KBM-7 (cell line): Measurements from ENCODE around the gene RHOG.
A peak's percentile ranks its signal among the peaks of the same experiment; 100 is the strongest.

Source experiments
- DNase-seq: peaks from one replicate; pipeline ENCODE4 v3.0.0-alpha.2; 2015
- in situ Hi-C: fragments of 300-500 bp; cut with MboI; formaldehyde crosslinking; loops from 2 replicates; pipeline ENCODE4 v1.14.3; 2020; ENCODE audit warnings: low sequenced_read_pairs, low pct_unique_long_range_greater_than_20kb, mixed read lengths

RHOG gene

GRCh38 chr11:3840870-3841425 is at the start of gene RHOG:
RHOG (minus strand) TSS chr11:3840959; CDS start chr11:3828138, 12,821 bp downstream.
- DNase-seq: no peak
- in situ Hi-C loops: no loop called here

- in situ Hi-C loops: no loop called here
- no peak for DNase-seq
Measured at GRCh38 chr11:3890014-3890413, 49.3 kb upstream of the RHOG start.

GRCh38 chr11:3888876-3889275 is 48.1 kb upstream of the RHOG start:
- no peak for DNase-seq
- in situ Hi-C loops: no loop called here

DNA sequence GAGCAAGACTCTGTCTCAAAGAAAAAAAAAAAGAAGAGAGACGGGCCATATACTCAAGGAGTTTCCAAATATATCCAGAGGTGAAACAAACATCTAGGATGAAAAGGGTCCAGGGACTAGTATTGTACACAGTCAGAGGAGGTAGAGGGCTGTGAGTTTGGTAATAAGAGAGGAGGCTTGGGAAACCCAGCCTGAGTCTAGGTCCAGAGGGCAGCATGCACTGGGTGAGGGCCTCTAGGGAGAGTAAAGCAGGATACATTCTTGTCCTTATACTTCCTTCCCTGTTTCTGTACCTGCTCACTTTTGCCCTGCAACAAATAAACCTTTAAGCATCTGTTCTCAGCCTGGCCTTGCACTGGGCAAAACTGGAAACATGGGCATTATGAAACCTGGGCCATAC is 46.2 kb upstream of the RHOG start:
- in situ Hi-C loops: no loop called here
- no peak for DNase-seq

GRCh38 chr11:3885855-3886254 is 45.1 kb upstream of the RHOG start:
- no peak for DNase-seq
- in situ Hi-C loops: no loop called here

- in situ Hi-C loops: no loop called here
Measured at GRCh38 chr11:3882655-3883054, 41.9 kb upstream of the RHOG start.

GRCh38 chr11:3880724-3881123 is 40.0 kb upstream of the RHOG start:
- DNase-seq: peak; percentile 43
- in situ Hi-C loops: no loop called here

More at GRCh38 chr11:3882655-3883054, 41.9 kb upstream of the RHOG start:
- no peak for DNase-seq

- DNase-seq: no peak
- in situ Hi-C loops: no loop called here
Measured at GRCh38 chr11:3879967-3880542, 39.3 kb upstream of the RHOG start.

GRCh38 chr11:3879216-3879966 is 38.6 kb upstream of the RHOG start:
- in situ Hi-C loops: no loop called here
- no peak for DNase-seq

DNA sequence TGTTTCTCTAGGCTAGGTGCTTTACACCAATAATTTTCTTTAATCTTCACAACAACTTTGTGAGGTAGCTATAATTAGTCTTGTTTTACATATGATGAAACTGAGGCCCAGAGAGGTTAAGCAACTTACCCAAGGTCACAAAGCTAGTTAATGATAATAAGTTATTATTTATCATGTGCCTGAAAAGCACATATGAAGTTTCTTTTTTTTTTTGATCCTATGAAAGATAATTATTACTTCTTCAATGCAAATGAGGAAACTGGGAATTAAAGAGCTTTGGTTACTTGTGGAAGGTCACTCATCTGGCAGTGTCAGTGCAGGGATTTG is 37.5 kb upstream of the RHOG start:
- in situ Hi-C loops: no loop called here
- DNase-seq: no peak

DNA sequence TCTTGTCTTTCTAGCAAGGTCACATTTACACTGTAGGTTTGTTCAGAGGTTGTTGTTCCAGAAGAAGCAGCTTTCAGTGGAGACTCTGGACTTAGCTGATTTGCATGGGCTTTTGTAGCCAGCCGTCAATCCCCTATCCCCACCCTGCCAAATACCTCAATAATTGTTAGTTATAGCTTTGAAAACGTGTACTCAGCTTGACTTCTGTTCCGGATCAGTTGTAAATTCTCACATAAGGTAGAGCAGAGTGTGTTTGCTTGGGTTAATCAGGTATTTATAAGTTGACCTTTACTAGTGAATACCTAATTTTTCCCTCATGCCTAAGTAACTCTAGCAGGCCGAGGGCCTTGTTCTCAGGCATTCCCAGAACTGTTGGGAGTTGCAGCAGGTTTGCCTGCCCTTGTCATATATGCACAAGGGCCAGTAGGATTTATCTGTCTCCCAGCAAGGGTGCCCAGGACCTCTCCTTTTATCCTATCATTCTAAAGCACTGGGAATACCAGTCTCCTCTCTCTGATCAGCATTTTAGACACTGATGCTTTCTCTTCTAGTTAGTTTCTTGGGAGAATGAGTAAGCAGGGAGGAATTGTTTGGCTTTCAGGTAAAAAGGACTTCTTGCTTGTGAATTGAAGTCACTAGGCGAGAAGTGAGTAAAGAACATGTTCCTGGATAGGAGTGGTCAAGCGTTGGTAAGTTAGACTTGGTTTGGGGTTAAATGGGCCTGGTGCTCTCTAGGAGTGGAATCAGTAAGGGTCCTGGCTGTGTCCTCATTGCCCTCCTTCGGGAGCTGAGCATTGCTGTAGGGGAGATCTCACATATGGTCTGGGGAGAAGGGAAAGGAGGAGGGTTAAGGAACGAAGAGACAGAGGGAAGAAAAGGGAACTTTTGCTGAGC is 36.9 kb upstream of the RHOG start:
- no peak for DNase-seq
- in situ Hi-C loops: no loop called here

GRCh38 chr11:3876613-3877012 is 35.9 kb upstream of the RHOG start:
- DNase-seq: no peak
- in situ Hi-C loops: no loop called here

- in situ Hi-C loops: no loop called here
- DNase-seq: no peak
Measured at GRCh38 chr11:3873712-3874349, 33.1 kb upstream of the RHOG start.

- in situ Hi-C loops: no loop called here
Measured at GRCh38 chr11:3867209-3868091, 26.7 kb upstream of the RHOG start.

DNA sequence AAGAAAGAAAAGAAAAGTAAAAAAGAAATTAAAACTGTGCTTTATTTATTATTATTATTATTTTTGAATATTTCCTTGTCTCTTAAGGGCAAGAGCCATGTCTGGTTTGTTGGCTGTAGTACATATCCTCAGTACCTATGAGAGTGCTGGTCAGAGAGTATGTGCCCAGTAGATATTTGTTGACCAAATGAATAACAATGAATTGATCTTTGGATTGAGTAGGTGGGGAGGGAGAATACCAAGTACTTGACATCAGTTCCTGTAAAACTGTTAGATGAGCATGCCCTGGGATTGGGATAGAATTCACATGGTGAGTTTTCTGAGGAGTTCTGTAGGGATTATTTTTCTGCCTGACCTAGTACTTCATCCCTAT is 26.1 kb upstream of the RHOG start:
- DNase-seq: no peak
- in situ Hi-C loops: no loop called here

More at GRCh38 chr11:3867209-3868091, 26.7 kb upstream of the RHOG start:
- DNase-seq: no peak

DNA sequence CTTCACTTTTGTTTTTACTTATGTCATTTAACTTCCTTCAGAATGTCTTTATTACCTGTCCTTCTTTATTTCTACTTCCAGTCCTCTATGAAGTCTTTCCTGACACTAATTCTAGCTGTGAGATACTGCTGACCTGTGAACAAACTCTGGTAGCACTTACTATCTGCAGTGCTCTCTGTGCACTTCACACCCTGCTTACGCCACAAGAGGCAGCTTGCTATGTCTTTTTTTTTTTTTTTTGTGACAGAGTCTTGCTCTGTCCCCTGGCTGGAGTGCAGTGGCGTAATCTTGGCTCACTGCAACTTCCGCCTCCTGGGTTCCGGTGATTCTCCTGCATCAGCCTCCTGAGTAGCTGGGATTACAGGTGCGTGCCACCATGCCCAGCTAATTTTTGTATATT is 25.4 kb upstream of the RHOG start:
- in situ Hi-C loops: no loop called here
- DNase-seq: peak; percentile 82

- in situ Hi-C loops: no loop called here
- DNase-seq: peak; percentile 82
Measured at GRCh38 chr11:3865388-3866193, 24.8 kb upstream of the RHOG start.

- peak; percentile 80 for DNase-seq
- in situ Hi-C loops: no loop called here
Measured at GRCh38 chr11:3861683-3862082, 20.9 kb upstream of the RHOG start.
